Mesodermal cell (in vitro differentiated cells): ENCODE measurements around the gene LCE3D.
"Not testable (repeated sequence)": the region's sequence is repeated elsewhere in the genome, so short reads cannot be mapped to it uniquely, and the experiment has no call there.

ENCODE experiments used
- H3K27ac ChIP-seq: 2 replicates; pipeline ENCODE4 v1.7.0; 2013; ENCODE audit warnings: mild to moderate bottlenecking, low read depth, low read length, moderate library complexity; ENCODE audit not compliant: severe bottlenecking
- H3K36me3 ChIP-seq: 2 replicates; pipeline ENCODE4 v1.7.1; 2013; ENCODE audit warnings: mild to moderate bottlenecking, low read length, moderate library complexity; ENCODE audit not compliant: control insufficient read depth, insufficient read depth
- H3K4me1 ChIP-seq: one replicate; pipeline ENCODE4 v1.7.1; 2013; ENCODE audit warnings: mild to moderate bottlenecking, low read length; ENCODE audit not compliant: insufficient read depth, control insufficient read depth, poor library complexity, severe bottlenecking
- H3K4me3 ChIP-seq: 2 replicates; pipeline ENCODE4 v1.7.0; 2013; ENCODE audit warnings: low read length, control low read depth, mild to moderate bottlenecking; ENCODE audit not compliant: insufficient read depth, poor library complexity, severe bottlenecking; ENCODE audit errors: extremely low read depth
- H3K9me3 ChIP-seq: 2 replicates; pipeline ENCODE4 v1.7.1; 2013; ENCODE audit warnings: mild to moderate bottlenecking, low read length, moderate library complexity; ENCODE audit not compliant: control insufficient read depth
- WGBS, 2 experiments: methylation state at CpG; one replicate each; pipeline ENCODE4 v1.1.5; 2013; ENCODE audit warnings: missing lambda C conversion rate in 2 of 2; ENCODE audit not compliant: insufficient coverage in 2 of 2; 5-methylcytosine and 5-hydroxymethylcytosine counted together

LCE3D gene

DNA sequence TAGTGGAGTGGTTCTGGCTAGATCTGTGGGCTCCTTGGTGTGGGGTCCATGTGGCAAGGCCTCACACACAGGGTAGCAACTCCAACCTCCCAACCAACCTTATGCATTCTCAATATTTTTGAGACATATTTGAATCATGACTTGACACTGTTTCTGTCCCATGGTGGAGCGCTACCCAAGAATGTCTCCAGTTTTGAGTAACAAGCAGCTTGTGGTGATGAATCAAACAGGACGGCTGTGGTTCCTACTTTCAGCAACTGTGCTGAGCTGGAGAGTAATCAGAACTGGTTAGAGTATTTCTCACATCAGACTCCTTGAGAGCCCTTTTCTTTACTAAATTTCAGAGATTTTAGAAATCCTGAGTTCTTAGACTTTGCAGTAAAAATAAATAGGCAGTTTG, 3.1 kb downstream of the LCE3D start:
- Histone ChIP-seq H3K36me3 (no peaks in the 10 kb centered on the region), H3K27ac (no peak overlapping the region), H3K4me1 (no peaks in the 10 kb centered on the region), H3K9me3 (peaks cover 43% of the 10 kb centered on the region), H3K4me3 (no peak overlapping the region)
- WGBS, 2 experiments, result 83% methylated on average over 2 of the region's 2 CpGs

DNA sequence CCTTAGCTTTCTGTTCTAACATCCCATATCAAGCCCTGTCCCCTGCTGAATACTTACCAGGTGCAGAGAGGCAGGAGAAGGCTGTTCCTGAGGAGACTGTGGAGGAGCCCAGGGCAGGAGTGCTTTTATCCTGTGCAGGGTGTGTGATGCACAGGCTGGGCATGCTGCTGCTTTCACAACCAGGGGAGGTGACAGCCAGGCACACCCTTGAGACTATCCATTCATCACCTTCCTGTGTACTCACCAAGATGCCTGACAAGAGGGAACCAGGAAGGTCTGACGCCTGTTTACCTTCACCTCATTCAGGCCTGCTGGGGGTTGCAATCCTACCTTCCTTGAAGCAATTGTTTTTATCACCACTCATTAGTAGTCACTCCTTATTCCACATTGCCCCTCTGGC, 13.6 kb downstream of the LCE3D start, which contains the start of gene LCE3E:
Gene LCE3E (minus strand): TSS at position 100 of the 400 bp plus-strand sequence. CDS start 572 bp downstream, outside the sequence.
- H3K27ac ChIP-seq, result no peak within 1 kb of the TSS
- peaks cover 69% of the 10 kb centered on the region for H3K9me3 ChIP-seq
- WGBS, 2 experiments, result 57 to 100% methylated on average over 1 of the region's 1 CpG
- H3K36me3 ChIP-seq, result no peaks in the 10 kb centered on the region
- no peaks in the 10 kb centered on the region for H3K4me1 ChIP-seq
- no peak within 1 kb of the TSS for H3K4me3 ChIP-seq

DNA sequence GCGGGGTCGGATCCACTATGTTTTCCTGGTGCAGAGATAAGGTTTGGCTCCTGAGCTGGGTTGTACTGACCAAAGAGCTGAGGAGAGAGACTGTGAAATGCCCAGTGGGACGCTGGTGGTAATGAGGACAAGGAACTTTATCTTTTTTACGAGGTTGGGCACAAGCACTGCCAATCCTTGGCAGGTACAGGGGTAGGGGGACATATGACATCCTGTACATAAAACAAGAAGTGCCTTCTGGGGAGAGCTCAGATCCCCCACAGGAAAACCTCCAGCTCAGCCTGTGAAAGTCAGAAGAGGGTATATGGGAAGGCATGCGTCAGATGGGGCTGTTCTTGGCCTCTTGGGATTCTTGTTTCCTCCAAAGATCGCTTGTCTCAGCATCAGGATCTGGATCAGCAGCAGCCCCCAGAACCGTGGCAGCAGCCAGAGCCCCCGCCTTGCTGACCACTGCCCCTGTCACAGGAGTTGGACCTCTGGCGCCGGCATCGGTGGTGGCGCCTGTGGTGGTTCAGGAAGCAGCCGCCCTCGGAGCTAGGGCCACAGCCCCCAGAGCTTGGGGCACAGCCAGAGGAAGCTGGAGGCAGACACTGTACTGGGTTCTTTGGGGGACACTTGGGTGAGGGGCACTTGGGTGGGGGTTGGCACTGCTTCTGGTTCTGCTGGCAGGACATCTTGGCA, 14.6 kb downstream of the LCE3D start:
- WGBS, 2 experiments, result 44 to 55% methylated on average over 4 to 5 of the region's 14 CpGs
- no peaks in the 10 kb centered on the region for H3K36me3 ChIP-seq
- no peaks in the 10 kb centered on the region for H3K4me1 ChIP-seq
- no peak overlapping the region for H3K27ac ChIP-seq
- no peak overlapping the region for H3K4me3 ChIP-seq
- peaks cover 70% of the 10 kb centered on the region for H3K9me3 ChIP-seq

DNA sequence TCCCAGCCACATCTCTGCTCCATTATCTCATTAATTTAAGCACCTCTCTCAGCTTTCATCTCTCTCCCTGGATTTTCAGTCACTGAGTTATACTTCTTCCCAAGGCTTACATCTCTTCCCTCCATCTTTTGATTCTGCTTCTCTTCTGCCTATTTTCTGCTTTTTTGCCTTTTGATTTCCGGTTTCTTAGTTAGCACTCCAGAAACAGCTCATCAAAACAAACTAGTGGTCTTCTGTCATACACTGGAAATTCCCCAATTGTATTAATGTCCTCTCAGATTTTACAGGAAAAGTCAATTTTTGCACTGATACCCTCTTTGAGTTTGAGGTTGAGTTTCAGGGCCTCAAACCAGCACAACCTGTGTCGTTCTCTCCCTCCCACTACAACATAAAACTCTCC, 15.2 kb downstream of the LCE3D start:
- Histone ChIP-seq H3K4me3 (no peak overlapping the region), H3K9me3 (peaks cover 70% of the 10 kb centered on the region), H3K27ac (no peak overlapping the region), H3K36me3 (no peaks in the 10 kb centered on the region), H3K4me1 (no peaks in the 10 kb centered on the region)
- WGBS, 2 experiments, result 56 to 86% methylated on average over 1 of the region's 2 CpGs

DNA sequence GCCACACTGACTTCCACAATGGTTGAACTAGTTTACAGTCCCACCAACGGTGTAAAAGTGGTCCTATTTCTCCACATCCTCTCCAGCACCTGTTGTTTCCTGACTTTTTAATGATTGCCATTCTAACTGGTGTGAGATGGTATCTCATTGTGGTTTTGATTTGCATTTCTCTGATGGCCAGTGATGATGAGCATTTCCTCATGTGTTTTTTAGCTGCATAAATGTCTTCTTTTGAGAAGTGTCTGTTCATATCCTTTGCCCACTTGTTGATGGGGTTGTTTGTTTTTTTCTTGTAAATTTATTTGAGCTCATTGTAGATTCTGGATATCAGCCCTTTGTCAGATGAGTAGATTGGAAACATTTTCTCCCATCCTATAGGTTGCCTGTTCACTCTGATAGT, 32.0 kb downstream of the LCE3D start:
- not testable (repeated sequence) for H3K36me3 ChIP-seq, H3K4me3 ChIP-seq, H3K4me1 ChIP-seq, H3K27ac ChIP-seq
- WGBS, 2 experiments, result no CpG with 5 or more reads among the region's 1 CpG
- peaks cover 26% of the 10 kb centered on the region for H3K9me3 ChIP-seq

DNA sequence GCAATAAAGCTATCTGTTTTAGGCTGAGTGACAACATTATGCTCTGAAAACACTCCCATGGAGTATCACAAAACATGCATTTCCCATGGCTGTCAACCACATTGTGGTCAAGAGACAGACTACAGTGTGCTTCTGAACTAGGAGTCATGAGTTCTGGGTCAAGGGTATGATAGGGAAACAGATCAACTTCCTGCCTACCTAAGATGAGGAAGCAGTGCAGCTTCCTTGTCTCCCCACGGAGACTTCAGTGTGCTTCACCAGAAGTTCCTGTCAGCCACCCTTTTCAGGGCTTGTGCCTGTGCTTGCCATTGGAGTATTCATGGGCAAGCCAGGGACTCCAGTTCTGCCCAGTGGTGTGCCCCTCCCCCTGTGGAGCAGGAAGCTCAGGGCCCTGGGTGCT, 33.6 kb downstream of the LCE3D start:
- Histone ChIP-seq H3K9me3 (peaks cover 34% of the 10 kb centered on the region), H3K4me3 (no peak overlapping the region), H3K4me1 (no peaks in the 10 kb centered on the region), H3K27ac (no peak overlapping the region), H3K36me3 (no peaks in the 10 kb centered on the region)
- 39 to 50% methylated on average over 1 of the region's 1 CpG for WGBS, 2 experiments

DNA sequence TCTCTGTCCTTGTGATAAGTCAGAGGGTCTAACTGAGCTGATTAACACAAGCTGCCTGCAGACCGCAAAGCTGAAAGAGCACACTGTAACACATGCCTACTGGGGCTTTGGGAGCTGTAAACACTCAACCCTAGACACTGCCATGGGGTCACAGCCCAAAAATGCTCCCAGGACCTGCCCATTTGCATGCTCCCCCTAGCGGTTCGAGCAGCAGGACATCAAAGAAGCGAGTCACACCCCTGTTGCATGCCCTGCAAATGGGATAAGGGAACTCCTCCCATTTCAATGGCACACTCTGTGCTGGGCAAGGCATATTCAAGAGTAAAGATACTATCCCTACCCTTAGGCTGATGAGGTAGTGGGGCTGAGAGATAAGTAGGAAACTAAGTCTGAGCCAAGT, 36.5 kb downstream of the LCE3D start:
- H3K36me3 ChIP-seq, result no peaks in the 10 kb centered on the region
- H3K27ac ChIP-seq, result no peak overlapping the region
- 67 to 72% methylated on average over 2 to 4 of the region's 4 CpGs for WGBS, 2 experiments
- no peak overlapping the region for H3K4me3 ChIP-seq
- peaks cover 46% of the 10 kb centered on the region for H3K9me3 ChIP-seq
- H3K4me1 ChIP-seq, result no peaks in the 10 kb centered on the region

DNA sequence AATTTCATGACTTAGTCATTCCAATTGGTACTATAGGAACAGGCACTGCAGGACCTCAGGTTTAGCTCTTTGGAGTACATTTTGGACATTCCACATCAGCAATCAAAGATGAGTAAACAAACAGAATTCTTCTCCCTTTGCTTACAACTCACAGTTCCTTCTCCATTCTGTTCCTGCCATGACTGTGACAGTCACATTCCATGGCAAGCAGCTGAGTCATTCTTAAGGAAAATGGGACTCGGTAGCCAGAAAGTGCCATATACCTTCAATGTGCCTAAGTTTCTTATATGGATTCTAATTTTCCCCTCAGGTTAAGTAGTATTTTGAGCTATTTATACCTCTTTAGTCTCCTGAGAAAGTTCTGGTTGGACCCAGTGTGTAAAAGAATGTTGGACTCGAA, 40.4 kb downstream of the LCE3D start:
- peaks cover 53% of the 10 kb centered on the region for H3K9me3 ChIP-seq
- H3K4me1 ChIP-seq, result no peaks in the 10 kb centered on the region
- H3K27ac ChIP-seq, result no peak overlapping the region
- no peaks in the 10 kb centered on the region for H3K36me3 ChIP-seq
- H3K4me3 ChIP-seq, result no peak overlapping the region
- WGBS, 2 experiments, result no CpG with 5 or more reads among the region's 2 CpGs

DNA sequence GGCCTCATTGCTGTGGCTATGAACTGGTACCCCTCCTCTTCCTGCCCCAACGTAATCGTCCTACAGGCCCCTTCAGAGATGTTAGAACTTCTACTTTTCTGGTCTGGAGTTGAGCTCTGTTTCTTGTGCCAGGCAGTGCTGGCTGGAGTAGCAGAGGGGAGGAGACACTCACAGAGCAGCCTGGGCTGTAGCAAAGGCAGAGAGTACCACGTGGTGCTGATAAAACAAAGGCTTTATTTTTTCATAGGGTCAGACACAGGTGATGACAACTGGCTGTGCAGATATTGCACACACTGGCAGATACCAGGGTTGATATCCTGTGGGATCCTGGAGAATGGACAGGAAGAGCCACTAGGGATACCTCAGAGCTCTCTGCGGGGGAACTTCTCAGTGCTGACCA, 42.8 kb downstream of the LCE3D start:
- Histone ChIP-seq H3K4me1 (no peaks in the 10 kb centered on the region), H3K36me3 (no peaks in the 10 kb centered on the region), H3K4me3 (no peak overlapping the region), H3K27ac (no peak overlapping the region), H3K9me3 (peaks cover 39% of the 10 kb centered on the region)
- 8 to 14% methylated on average over 1 to 2 of the region's 4 CpGs for WGBS, 2 experiments

DNA sequence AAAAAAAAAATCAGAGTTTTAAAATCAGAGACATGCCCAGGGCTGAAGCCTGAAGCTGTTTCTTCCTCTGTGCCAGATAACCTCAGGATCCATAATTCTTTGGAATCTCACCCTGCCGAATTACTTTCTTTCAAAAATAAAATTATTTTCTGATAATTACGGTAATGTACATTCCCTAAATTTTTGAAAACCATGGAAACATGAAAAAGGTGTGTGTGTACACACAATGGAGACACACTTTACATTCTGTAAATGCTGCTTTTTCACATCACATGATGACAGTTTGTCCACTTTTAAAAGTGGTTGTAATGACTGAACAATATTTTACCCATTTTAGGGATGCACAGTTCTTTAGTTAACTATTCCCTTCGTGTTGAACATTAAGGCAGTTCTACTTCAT, 44.5 kb downstream of the LCE3D start:
- H3K9me3 ChIP-seq, result peaks cover 40% of the 10 kb centered on the region
- H3K27ac ChIP-seq, result no peak overlapping the region
- H3K4me3 ChIP-seq, result no peak overlapping the region
- 0% methylated on average over 1 of the region's 3 CpGs for WGBS, 2 experiments
- no peaks in the 10 kb centered on the region for H3K36me3 ChIP-seq
- no peaks in the 10 kb centered on the region for H3K4me1 ChIP-seq

DNA sequence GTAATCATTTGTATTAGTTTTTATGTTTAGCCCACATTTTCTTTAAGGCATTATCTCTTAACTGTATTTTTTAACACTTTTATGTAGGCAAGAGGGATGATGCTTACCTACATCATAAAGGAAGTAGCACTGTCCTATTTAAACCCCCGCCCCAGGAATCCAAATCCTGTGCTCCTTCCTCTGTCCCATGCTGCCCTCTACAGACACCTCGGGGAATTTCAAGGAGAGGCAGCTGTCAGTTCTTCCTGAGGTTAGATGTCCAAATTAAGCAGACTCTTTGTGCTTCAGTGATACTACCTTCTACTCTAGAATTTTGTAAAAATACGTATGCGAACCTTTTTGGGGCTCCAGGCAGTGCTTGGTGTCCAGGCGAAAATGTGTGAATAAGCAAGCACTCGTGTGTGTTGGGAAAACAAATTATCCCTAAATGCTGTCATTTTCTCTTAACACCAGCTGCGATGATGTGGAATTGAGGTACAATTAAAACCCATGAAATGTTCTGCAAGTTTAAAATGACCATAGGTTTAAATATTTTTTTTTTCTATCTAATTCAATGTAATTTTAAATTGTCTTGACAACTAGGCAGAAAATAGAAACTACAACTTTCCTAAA, 46.9 kb downstream of the LCE3D start:
- Histone ChIP-seq H3K4me3 (no peak overlapping the region), H3K4me1 (no peaks in the 10 kb centered on the region), H3K36me3 (no peaks in the 10 kb centered on the region), H3K9me3 (peaks cover 37% of the 10 kb centered on the region), H3K27ac (no peak overlapping the region)
- WGBS, 2 experiments, result 77 to 100% methylated on average over 1 to 4 of the region's 7 CpGs
